HepG2 (cell line): ENCODE data around the gene SLC36A3. TPM values are rescaled to one million over a fixed set of nuclear protein-coding genes. Genes with fewer than 3 reads are reported as not detected.

Experiments used
- DDIT3 ChIP-seq: sonication (generic); formaldehyde crosslinking; IDR thresholded peaks from 2 replicates; pipeline ENCODE4 v1.4.0; 2020; ENCODE audit warnings: mild to moderate bottlenecking, missing genetic modification reagents
- GLMP ChIP-seq: sonication (generic); formaldehyde crosslinking; IDR thresholded peaks from 2 replicates; pipeline ENCODE4 v1.9.0; 2021; ENCODE audit warnings: missing genetic modification reagents, mild to moderate bottlenecking, borderline replicate concordance
- JDP2 ChIP-seq: sonication (generic); formaldehyde crosslinking; IDR thresholded peaks from 2 replicates; pipeline ENCODE4 v1.8.1; 2022; ENCODE audit warnings: missing genetic modification reagents, borderline replicate concordance
- KLF12 ChIP-seq: sonication (generic); formaldehyde crosslinking; IDR thresholded peaks from 2 replicates; pipeline ENCODE4 v1.4.0; 2020; ENCODE audit warnings: missing genetic modification reagents, borderline replicate concordance
- ONECUT2 ChIP-seq: sonication (generic); formaldehyde crosslinking; IDR thresholded peaks from 2 replicates; pipeline ENCODE4 v1.4.0; 2020; ENCODE audit warnings: missing genetic modification reagents
- SYNCRIP ChIP-seq: fragments of 200-400 bp; formaldehyde crosslinking; IDR thresholded peaks from 2 replicates; pipeline ENCODE4 v1.6.1; 2018; ENCODE audit warnings: mild to moderate bottlenecking, low read depth, low read length; ENCODE audit not compliant: insufficient read depth
- TBX3 ChIP-seq: fragments of 450-650 bp; IDR thresholded peaks from 2 replicates; pipeline ENCODE4 v1.6.1; 2017; ENCODE audit warnings: antibody characterized with exemption, mild to moderate bottlenecking, inconsistent platforms, borderline replicate concordance
- ZFP36L2 ChIP-seq: sonication (generic); formaldehyde crosslinking; IDR thresholded peaks from 2 replicates; pipeline ENCODE4 v1.4.0; 2020; ENCODE audit warnings: missing genetic modification reagents
- ZFP41 ChIP-seq: sonication (generic); formaldehyde crosslinking; IDR thresholded peaks from 2 replicates; pipeline ENCODE4 v1.4.0; 2020; ENCODE audit warnings: mild to moderate bottlenecking, missing genetic modification reagents, borderline replicate concordance
- ZNF629 ChIP-seq: sonication (generic); formaldehyde crosslinking; conservative IDR thresholded peaks from 2 replicates; pipeline ENCODE4 v1.5.0; 2020; ENCODE audit warnings: missing genetic modification reagents
- ZNF672 ChIP-seq: sonication (generic); formaldehyde crosslinking; IDR thresholded peaks from 2 replicates; pipeline ENCODE4 v1.8.1; 2022; ENCODE audit warnings: missing genetic modification reagents
- ZNF766 ChIP-seq: sonication (generic); formaldehyde crosslinking; IDR thresholded peaks from 2 replicates; pipeline ENCODE4 v1.5.0; 2020; ENCODE audit warnings: missing genetic modification reagents, borderline replicate concordance
- ZNF780A ChIP-seq: sonication (generic); formaldehyde crosslinking; IDR thresholded peaks from 2 replicates; pipeline ENCODE4 v1.8.0; 2022; ENCODE audit warnings: mild to moderate bottlenecking, missing genetic modification reagents, moderate library complexity
- ZNF83 ChIP-seq: sonication (generic); formaldehyde crosslinking; IDR thresholded peaks from 2 replicates; pipeline ENCODE4 v1.4.0; 2020; ENCODE audit warnings: missing genetic modification reagents, mild to moderate bottlenecking, borderline replicate concordance
- ZZZ3 ChIP-seq: sonication (generic); formaldehyde crosslinking; IDR thresholded peaks from 2 replicates; pipeline ENCODE4 v1.4.0; 2020; ENCODE audit warnings: missing genetic modification reagents, mild to moderate bottlenecking, borderline replicate concordance
- polyA plus RNA-seq, 8 experiments: library from polyadenylated mRNA; depleted of rRNA in 3 of 8; stranded (reverse) in 7 of 8; unstranded in 1 of 8; fragments of >200 nt; fragmentation: Illumina TruSeq in 4 of 8; extraction: Trizol in 4 of 8; gene quantifications; 2 replicates each; pipeline versions ENCODE4 v1.2.1 to v1.2.3, GENCODE V29; 2011 to 2016; ENCODE audit warnings: low read depth in 4 of 8, missing spikeins in 1 of 8, mixed read lengths in 1 of 8; ENCODE audit not compliant: insufficient read depth in 1 of 8
- total RNA-seq, 5 experiments: library from RNA; depleted of rRNA; stranded (reverse); fragments of >200 nt; fragmentation: Illumina TruSeq; extraction: Trizol; gene quantifications; 2 replicates each; pipeline ENCODE4 v1.2.3, GENCODE V29; 2016; ENCODE audit warnings: low read depth in 1 of 5
- TF ChIP-seq, protein P1 (sequence below): sonication (generic); formaldehyde crosslinking; IDR thresholded peaks from 2 replicates; pipeline ENCODE4 v1.5.1; 2020; ENCODE audit warnings: missing genetic modification reagents, mild to moderate bottlenecking, borderline replicate concordance
- TF ChIP-seq, protein P2 (sequence below): sonication (generic); formaldehyde crosslinking; IDR thresholded peaks from 2 replicates; pipeline ENCODE4 v1.9.0; 2021; ENCODE audit warnings: missing genetic modification reagents, borderline replicate concordance
- TF ChIP-seq, protein P3 (sequence below): sonication (generic); formaldehyde crosslinking; IDR thresholded peaks from 2 replicates; pipeline ENCODE4 v1.9.0; 2021; ENCODE audit warnings: missing genetic modification reagents, borderline replicate concordance

Gene SLC36A3
- total and polyA plus RNA-seq, 2 of the 13 experiments (the other 11 are each of a cell fraction or from before 2014, with no cell fraction given) = not detected

- TF ChIP-seq ZNF780A (CRISPR knock-in tag) = 0 out of 2 replicates have a peak, but pooled peaks have one; percentile 11
- TF ChIP-seq DDIT3 (CRISPR knock-in tag) = no peak
- TF ChIP-seq ZNF629 = no peak
- 0 out of 2 replicates have a peak, but pooled peaks have one; percentile 76 for TF ChIP-seq KLF12 (CRISPR knock-in tag)
- no peak for TF ChIP-seq TBX3
- no peak for TF ChIP-seq SYNCRIP
- TF ChIP-seq JDP2 (CRISPR knock-in tag) = no peak
- no peak for TF ChIP-seq ZFP36L2 (CRISPR knock-in tag)
- TF ChIP-seq ZNF672 (CRISPR knock-in tag) = no peak
- no peak for TF ChIP-seq GLMP
- TF ChIP-seq ZNF83 (CRISPR knock-in tag) = no peak
- TF ChIP-seq, protein P1, sequence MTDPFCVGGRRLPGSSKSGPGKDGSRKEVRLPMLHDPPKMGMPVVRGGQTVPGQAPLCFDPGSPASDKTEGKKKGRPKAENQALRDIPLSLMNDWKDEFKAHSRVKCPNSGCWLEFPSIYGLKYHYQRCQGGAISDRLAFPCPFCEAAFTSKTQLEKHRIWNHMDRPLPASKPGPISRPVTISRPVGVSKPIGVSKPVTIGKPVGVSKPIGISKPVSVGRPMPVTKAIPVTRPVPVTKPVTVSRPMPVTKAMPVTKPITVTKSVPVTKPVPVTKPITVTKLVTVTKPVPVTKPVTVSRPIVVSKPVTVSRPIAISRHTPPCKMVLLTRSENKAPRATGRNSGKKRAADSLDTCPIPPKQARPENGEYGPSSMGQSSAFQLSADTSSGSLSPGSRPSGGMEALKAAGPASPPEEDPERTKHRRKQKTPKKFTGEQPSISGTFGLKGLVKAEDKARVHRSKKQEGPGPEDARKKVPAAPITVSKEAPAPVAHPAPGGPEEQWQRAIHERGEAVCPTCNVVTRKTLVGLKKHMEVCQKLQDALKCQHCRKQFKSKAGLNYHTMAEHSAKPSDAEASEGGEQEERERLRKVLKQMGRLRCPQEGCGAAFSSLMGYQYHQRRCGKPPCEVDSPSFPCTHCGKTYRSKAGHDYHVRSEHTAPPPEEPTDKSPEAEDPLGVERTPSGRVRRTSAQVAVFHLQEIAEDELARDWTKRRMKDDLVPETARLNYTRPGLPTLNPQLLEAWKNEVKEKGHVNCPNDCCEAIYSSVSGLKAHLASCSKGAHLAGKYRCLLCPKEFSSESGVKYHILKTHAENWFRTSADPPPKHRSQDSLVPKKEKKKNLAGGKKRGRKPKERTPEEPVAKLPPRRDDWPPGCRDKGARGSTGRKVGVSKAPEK (CRISPR knock-in tag) = no peak
- no peak for TF ChIP-seq ZZZ3 (CRISPR knock-in tag)
- TF ChIP-seq, protein P2, sequence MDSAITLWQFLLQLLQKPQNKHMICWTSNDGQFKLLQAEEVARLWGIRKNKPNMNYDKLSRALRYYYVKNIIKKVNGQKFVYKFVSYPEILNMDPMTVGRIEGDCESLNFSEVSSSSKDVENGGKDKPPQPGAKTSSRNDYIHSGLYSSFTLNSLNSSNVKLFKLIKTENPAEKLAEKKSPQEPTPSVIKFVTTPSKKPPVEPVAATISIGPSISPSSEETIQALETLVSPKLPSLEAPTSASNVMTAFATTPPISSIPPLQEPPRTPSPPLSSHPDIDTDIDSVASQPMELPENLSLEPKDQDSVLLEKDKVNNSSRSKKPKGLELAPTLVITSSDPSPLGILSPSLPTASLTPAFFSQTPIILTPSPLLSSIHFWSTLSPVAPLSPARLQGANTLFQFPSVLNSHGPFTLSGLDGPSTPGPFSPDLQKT (CRISPR knock-in tag) = no peak
- TF ChIP-seq ZNF766 (CRISPR knock-in tag) = no peak; the same call in 1 of the 2 replicates
- no peak for TF ChIP-seq ONECUT2 (CRISPR knock-in tag)
- TF ChIP-seq, protein P3, sequence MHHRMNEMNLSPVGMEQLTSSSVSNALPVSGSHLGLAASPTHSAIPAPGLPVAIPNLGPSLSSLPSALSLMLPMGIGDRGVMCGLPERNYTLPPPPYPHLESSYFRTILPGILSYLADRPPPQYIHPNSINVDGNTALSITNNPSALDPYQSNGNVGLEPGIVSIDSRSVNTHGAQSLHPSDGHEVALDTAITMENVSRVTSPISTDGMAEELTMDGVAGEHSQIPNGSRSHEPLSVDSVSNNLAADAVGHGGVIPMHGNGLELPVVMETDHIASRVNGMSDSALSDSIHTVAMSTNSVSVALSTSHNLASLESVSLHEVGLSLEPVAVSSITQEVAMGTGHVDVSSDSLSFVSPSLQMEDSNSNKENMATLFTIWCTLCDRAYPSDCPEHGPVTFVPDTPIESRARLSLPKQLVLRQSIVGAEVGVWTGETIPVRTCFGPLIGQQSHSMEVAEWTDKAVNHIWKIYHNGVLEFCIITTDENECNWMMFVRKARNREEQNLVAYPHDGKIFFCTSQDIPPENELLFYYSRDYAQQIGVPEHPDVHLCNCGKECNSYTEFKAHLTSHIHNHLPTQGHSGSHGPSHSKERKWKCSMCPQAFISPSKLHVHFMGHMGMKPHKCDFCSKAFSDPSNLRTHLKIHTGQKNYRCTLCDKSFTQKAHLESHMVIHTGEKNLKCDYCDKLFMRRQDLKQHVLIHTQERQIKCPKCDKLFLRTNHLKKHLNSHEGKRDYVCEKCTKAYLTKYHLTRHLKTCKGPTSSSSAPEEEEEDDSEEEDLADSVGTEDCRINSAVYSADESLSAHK (CRISPR knock-in tag) = no peak
- TF ChIP-seq ZFP41 (CRISPR knock-in tag) = no peak
Observed at GRCh38 chr5:151234476-151235238, 68.9 kb downstream of the SLC36A3 start (continued).
